ENCODE data around the gene GARIN5B. TPM values are rescaled to one million over a fixed set of nuclear protein-coding genes. Genes with fewer than 3 reads are reported as not detected.

Gene GARIN5B
- total RNA-seq, 1 experiment from 2014 or later: not detected

- H3K36me3 Mint-ChIP-seq (ENCODE audit: insufficient read depth, unreplicated experiment): peaks cover 47% of the 10 kb centered on the region
- no TSS peak for BruUV-seq (replicated peaks)
- H3K9me3 Mint-ChIP-seq (ENCODE audit: low read depth, unreplicated experiment): no peaks in the 10 kb centered on the region
- H3K27me3 Mint-ChIP-seq (ENCODE audit: unreplicated experiment): peaks cover 16% of the 10 kb centered on the region
- CTCF ChIA-PET: no interaction called here
- H3K4me3 Mint-ChIP-seq (ENCODE audit: low read depth, unreplicated experiment): no peak overlapping the region
- no peak overlapping the region for H3K27ac Mint-ChIP-seq (ENCODE audit: unreplicated experiment)
- intact Hi-C loops (cut with micrococcal nuclease; ENCODE audit: unreplicated experiment): no loop called here
- no peak for DNase-seq
- H3K4me1 Mint-ChIP-seq (ENCODE audit: low read depth, unreplicated experiment): peaks cover 31% of the 10 kb centered on the region
- TF ChIP-seq, protein P1, sequence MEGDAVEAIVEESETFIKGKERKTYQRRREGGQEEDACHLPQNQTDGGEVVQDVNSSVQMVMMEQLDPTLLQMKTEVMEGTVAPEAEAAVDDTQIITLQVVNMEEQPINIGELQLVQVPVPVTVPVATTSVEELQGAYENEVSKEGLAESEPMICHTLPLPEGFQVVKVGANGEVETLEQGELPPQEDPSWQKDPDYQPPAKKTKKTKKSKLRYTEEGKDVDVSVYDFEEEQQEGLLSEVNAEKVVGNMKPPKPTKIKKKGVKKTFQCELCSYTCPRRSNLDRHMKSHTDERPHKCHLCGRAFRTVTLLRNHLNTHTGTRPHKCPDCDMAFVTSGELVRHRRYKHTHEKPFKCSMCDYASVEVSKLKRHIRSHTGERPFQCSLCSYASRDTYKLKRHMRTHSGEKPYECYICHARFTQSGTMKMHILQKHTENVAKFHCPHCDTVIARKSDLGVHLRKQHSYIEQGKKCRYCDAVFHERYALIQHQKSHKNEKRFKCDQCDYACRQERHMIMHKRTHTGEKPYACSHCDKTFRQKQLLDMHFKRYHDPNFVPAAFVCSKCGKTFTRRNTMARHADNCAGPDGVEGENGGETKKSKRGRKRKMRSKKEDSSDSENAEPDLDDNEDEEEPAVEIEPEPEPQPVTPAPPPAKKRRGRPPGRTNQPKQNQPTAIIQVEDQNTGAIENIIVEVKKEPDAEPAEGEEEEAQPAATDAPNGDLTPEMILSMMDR (IDR thresholded peaks at IDR 0.05; ENCODE audit: unreplicated experiment): no peak
Measured at GRCh38 chr19:55377356-55378131, 14.5 kb upstream of the GARIN5B start.

DNA sequence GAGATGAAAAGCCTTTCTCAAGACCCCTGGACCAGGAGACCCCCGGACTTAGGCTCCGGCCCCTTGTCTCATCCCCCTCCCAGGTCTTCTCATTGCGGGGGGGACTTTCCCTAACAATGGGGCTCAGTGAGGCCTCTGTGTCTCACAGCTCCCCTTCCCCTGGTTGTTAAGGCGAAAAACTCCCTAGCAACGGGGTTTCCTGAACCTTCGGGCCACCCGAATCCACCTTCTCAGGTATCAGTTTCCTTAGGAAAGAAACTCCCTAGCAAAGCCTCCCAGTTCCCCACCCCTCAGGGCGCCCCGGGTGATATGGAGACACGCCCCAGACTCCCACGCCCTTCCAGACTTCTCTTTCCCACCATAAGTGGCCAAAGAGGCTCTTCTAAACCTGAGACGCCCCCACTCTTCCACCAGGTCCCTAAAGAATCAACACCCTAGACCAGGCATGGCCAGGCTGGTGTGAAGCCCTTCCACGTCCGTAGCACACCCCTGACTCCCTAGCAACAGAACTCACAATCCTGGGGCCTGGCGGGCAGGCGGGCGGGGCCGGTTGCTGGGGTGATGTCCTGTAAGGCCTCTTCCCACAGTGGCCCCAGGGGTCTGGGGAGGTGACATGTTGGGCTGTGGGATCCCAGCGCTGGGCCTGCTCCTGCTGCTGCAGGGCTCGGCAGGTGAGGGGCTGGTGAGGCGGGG is 13.3 kb upstream of the GARIN5B start, which contains the start of gene TMEM190:
TSS of gene TMEM190 (plus strand) at position 586 of the 693 bp plus-strand sequence. CDS start at position 614, 28 bp downstream.
- CTCF ChIA-PET: interaction anchor here (0.6 to 1.0 kb wide), 4 partner anchors 16 to 572 kb away, joined by 3 to 5 read pairs (median 3); no protein-coding TSS in a partner anchor
- TF ChIP-seq, protein P1 (IDR thresholded peaks at IDR 0.05; ENCODE audit: unreplicated experiment): no peak
- H3K4me3 Mint-ChIP-seq (ENCODE audit: low read depth, unreplicated experiment): no peak within 1 kb of the TSS
- intact Hi-C loops (cut with micrococcal nuclease; ENCODE audit: unreplicated experiment): no loop called here
- H3K4me1 Mint-ChIP-seq (ENCODE audit: low read depth, unreplicated experiment): peaks cover 28% of the 10 kb centered on the region
- H3K9me3 Mint-ChIP-seq (ENCODE audit: low read depth, unreplicated experiment): no peaks in the 10 kb centered on the region
- peaks cover 28% of the 10 kb centered on the region for H3K27me3 Mint-ChIP-seq (ENCODE audit: unreplicated experiment)
- peaks cover 43% of the 10 kb centered on the region for H3K36me3 Mint-ChIP-seq (ENCODE audit: insufficient read depth, unreplicated experiment)
- peak; percentile 53 for DNase-seq
- BruUV-seq (replicated peaks): no TSS peak
- H3K27ac Mint-ChIP-seq (ENCODE audit: unreplicated experiment): peak within 1 kb of the TSS; percentile 17

DNA sequence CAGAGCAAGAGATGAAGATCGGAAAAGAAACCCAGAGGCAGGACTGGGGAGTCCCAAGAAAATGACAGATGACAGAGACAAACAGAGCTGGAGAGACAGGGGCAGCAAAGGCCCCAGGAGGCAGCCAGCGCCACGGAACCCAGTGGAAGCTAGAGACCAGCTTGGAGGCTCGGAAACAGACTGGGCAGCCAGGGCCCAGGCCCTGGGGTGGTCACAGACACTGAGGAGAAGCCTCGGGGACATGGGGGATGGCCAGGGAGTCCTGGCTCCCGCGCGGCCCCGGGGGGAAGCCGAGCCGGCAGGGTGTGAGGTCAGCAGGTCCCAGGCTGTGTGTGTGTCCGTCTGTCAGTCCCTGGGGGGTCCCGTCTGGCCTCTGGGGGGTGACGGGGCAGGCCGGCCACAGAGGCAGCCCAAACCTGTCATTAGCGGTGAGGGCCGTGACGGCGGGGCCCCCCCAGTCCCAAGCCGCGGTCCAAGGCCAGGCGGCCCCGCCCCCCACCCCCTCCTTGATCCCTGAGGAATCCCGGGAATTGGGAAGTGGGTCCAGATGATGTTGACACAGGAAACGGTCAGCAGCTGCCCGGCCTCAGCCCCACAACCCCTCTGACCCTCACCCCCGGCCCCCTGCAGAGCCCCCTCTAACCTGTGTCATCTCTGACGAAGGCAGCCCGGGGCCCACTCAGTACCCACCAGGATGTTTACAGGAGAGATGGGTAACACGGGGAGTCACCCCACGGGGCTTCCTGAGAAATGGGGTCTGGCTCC is 11.1 kb upstream of the GARIN5B start:
- H3K27me3 Mint-ChIP-seq (ENCODE audit: unreplicated experiment): peaks cover 50% of the 10 kb centered on the region
- no peaks in the 10 kb centered on the region for H3K9me3 Mint-ChIP-seq (ENCODE audit: low read depth, unreplicated experiment)
- H3K4me3 Mint-ChIP-seq (ENCODE audit: low read depth, unreplicated experiment): peak overlapping the region; percentile 2
- peaks cover 36% of the 10 kb centered on the region for H3K4me1 Mint-ChIP-seq (ENCODE audit: low read depth, unreplicated experiment)
- no peak overlapping the region for H3K27ac Mint-ChIP-seq (ENCODE audit: unreplicated experiment)
- no peak for DNase-seq
- peaks cover 45% of the 10 kb centered on the region for H3K36me3 Mint-ChIP-seq (ENCODE audit: insufficient read depth, unreplicated experiment)
- BruUV-seq (replicated peaks): no TSS peak
- TF ChIP-seq, protein P1 (IDR thresholded peaks at IDR 0.05; ENCODE audit: unreplicated experiment): no peak
- CTCF ChIA-PET: interaction anchor here (0.7 kb wide), 1 partner anchor 941 kb away, joined by 3 read pairs; the partner anchor contains the start of gene ZSCAN5A
- intact Hi-C loops (cut with micrococcal nuclease; ENCODE audit: unreplicated experiment): no loop called here

GRCh38 chr19:55373306-55373992 is 10.4 kb upstream of the GARIN5B start:
- CTCF ChIA-PET: interaction anchor here (0.7 to 0.9 kb wide), 2 partner anchors 82 to 941 kb away, joined by 3 read pairs; partner anchors contain the start of gene ZSCAN5A
- peak overlapping the region; percentile 2 for H3K4me3 Mint-ChIP-seq (ENCODE audit: low read depth, unreplicated experiment)
- peaks cover 44% of the 10 kb centered on the region for H3K36me3 Mint-ChIP-seq (ENCODE audit: insufficient read depth, unreplicated experiment)
- no peaks in the 10 kb centered on the region for H3K9me3 Mint-ChIP-seq (ENCODE audit: low read depth, unreplicated experiment)
- DNase-seq: no peak
- TF ChIP-seq, protein P1 (IDR thresholded peaks at IDR 0.05; ENCODE audit: unreplicated experiment): no peak
- no TSS peak for BruUV-seq (replicated peaks)
- H3K27me3 Mint-ChIP-seq (ENCODE audit: unreplicated experiment): peaks cover 57% of the 10 kb centered on the region
- H3K27ac Mint-ChIP-seq (ENCODE audit: unreplicated experiment): no peak overlapping the region
- H3K4me1 Mint-ChIP-seq (ENCODE audit: low read depth, unreplicated experiment): peaks cover 36% of the 10 kb centered on the region
- intact Hi-C loops (cut with micrococcal nuclease; ENCODE audit: unreplicated experiment): no loop called here
